Pancreas (tissue), 10 donors: ENCODE measurements around the gene KDM8. TPM values are rescaled to one million over a fixed set of nuclear protein-coding genes. Genes with fewer than 3 reads are reported as not detected.
"Not testable (repeated sequence)": the region's sequence is repeated elsewhere in the genome, so short reads cannot be mapped to it uniquely, and the experiment has no call there.

Experiments
- ATAC-seq, 4 donors: fragments of 200-7000 bp; cut with Tn5 transposase; one replicate each; pipeline versions ENCODE4 v1.8.0 to v1.9.1; 2020; ENCODE audit warnings: mild to moderate bottlenecking in 4 of 4, moderate library complexity in 4 of 4
- DNase-seq, 6 donors: peaks; one replicate each; pipeline ENCODE4 v3.0.0-alpha.2; 2020
- FAIRE-seq: peaks from 2 replicates; lab custom pipeline; 2012; peaks lifted over from hg19 to GRCh38; lab: Jason Lieb, UNC
- H3K27ac ChIP-seq, 4 donors: fragments of 200-600 bp; sonication (generic); 1 replicate in 3 of 4; 2 replicates in 1 of 4; pipeline versions ENCODE4 v1.5.0 to v1.8.0; 2020
- H3K27me3 ChIP-seq, 4 donors: fragments of 200-600 bp; one replicate each; pipeline ENCODE4 v1.8.0; 2021
- H3K36me3 ChIP-seq, 3 donors: fragments of 200-600 bp; sonication (generic) in 1 of 3; one replicate each; pipeline versions ENCODE4 v1.5.0 to v1.8.0; 2020 to 2021
- H3K4me1 ChIP-seq, 3 donors: fragments of 200-600 bp; one replicate each; pipeline ENCODE4 v1.8.0; 2021
- H3K4me3 ChIP-seq, 4 donors: fragments of 200-600 bp; sonication (generic) in 2 of 4; one replicate each; pipeline versions ENCODE4 v1.5.0 to v1.8.0; 2020 to 2021
- H3K9me3 ChIP-seq, 4 donors: fragments of 200-600 bp; one replicate each; pipeline ENCODE4 v1.8.0; 2021
- WGBS, 2 donors: extraction: QIAGEN DNeasy Blood & Tissue Kit; methylation state at CpG; one replicate each; pipeline ENCODE4 v1.1.7; 2013; 5-methylcytosine and 5-hydroxymethylcytosine counted together
- intact Hi-C, 3 donors: fragments of 100-400 bp; cut with DNase I; formaldehyde crosslinking; loops; one replicate each; pipeline versions ENCODE4 v1.11.1 to v1.14.2; 2022
- polyA plus RNA-seq, 2 donors: library from polyadenylated mRNA; stranded (reverse); fragments of 200-250 nt; gene quantifications; one replicate each; pipeline ENCODE4 v1.2.3, GENCODE V29; 2013
- total RNA-seq, 6 donors: library from RNA; stranded (reverse); fragmentation: NEBNext Ultra II Directional in 4 of 6; extraction: Animal tissue kit (Norgen Biotek cat#: 25700) in 4 of 6; gene quantifications; one replicate each; pipeline versions ENCODE4 v1.2.1 to v1.2.4, GENCODE V29; 2021 to 2023
- TF ChIP-seq, protein P1 (sequence below), 4 donors: fragments of 200-600 bp; sonication (generic) in 3 of 4; IDR thresholded peaks; one replicate each; pipeline versions ENCODE4 v1.5.0 to v1.8.0; 2021; ENCODE audit warnings: antibody characterized with exemption in 4 of 4
- donor health status: healthy with polysubstance abuse.
- donor health status: DM: no; HTN: no; CAD: no; lungs with moderate emphysema.
- donor health status: DM: no; HTN: no; CAD: no.
- donor health status: control.
- donor health status: control.
- donor health status: Bipolar disorder and iron deficiency.
- donor health status: DM: yes; HTN: yes; CAD: no.
- donor health status: DM: no; HTN: no; CAD: no.
- donor health status: DM: no; HTN: no; CAD: no.
- donor health status: DM: yes; HTN: yes; CAD: no.

Gene KDM8
- total and polyA plus RNA-seq, 8 donors: 4.7 to 17.7 (median 6.8) TPM

DNA sequence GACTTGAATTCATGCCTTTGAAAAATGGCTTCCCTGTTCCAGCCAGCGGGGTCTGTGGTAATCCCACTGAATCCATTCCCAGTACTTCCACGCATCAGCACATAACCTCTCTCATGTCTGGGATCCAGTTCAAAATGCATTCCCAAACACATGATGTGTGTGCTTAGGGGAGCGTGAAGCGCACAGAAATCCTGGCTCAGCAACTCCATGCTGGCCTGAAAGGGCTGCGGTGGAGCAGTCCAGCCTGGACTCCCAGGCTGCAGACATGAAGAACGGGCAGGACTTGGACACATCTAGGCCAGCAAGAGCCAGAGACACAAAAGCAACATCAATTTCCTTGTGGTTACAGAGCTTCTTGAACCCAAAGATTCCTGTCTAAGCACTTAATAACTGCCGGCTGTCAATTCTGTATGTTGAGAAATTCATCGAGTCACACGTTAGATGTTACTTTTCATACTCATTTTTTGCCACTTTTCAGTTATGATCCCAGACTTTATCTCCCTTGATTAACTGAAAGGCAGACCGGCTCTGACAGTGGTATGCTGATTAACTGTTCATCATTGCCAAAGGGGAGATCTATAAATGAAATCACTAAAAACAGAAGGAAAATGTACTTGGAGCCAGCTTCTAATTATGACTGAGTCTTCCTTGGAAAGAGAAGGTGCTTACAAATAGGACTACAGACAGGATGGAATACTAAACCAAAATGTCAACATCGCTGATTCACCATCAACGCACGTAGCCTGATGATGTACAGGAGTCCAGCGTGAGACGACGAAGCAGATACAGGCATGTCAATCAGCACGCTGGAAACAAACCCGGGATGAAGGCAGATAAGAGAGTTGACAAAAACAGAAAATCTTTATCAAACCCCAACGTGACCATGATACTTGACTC, 42.2 kb downstream of the KDM8 start:
- Histone ChIP-seq H3K4me3 (no peak overlapping the region), H3K27ac (no peak overlapping the region), H3K4me1 (peaks cover 0 to 4% (median 2%) of the 10 kb centered on the region in 3 donors), H3K36me3 (no peaks in the 10 kb centered on the region), H3K27me3 (no peaks in the 10 kb centered on the region), H3K9me3 (no peaks in the 10 kb centered on the region)
- ATAC-seq (peak; percentile 21 to 62 (median 54)), DNase-seq (no peak), FAIRE-seq (no peak)
- TF ChIP-seq, protein P1, sequence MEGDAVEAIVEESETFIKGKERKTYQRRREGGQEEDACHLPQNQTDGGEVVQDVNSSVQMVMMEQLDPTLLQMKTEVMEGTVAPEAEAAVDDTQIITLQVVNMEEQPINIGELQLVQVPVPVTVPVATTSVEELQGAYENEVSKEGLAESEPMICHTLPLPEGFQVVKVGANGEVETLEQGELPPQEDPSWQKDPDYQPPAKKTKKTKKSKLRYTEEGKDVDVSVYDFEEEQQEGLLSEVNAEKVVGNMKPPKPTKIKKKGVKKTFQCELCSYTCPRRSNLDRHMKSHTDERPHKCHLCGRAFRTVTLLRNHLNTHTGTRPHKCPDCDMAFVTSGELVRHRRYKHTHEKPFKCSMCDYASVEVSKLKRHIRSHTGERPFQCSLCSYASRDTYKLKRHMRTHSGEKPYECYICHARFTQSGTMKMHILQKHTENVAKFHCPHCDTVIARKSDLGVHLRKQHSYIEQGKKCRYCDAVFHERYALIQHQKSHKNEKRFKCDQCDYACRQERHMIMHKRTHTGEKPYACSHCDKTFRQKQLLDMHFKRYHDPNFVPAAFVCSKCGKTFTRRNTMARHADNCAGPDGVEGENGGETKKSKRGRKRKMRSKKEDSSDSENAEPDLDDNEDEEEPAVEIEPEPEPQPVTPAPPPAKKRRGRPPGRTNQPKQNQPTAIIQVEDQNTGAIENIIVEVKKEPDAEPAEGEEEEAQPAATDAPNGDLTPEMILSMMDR (IDR thresholded peaks at IDR 0.05): no peak
- intact Hi-C loops: no loop called here
- 76 to 79% methylated on average over 19 of the region's 19 CpGs for WGBS, 2 donors

DNA sequence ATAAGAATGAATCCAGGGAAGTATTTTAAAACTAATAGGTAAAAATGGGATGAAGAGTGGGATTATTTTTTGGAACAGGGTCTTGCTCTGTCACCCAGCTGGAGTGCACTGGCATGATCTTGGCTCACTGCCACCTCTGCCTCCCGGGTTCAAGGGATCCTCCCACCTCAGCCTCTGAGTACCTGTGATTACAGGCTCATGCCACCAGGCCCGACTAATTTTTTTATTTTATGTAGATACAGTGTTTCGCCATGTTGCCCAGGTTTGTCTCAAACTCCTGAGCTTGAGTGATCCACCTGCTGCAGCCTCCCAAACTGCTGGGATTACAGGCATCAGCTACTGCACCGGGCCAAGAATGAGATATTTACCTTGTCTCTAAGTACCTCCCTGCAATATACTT, 43.1 kb downstream of the KDM8 start:
- Histone ChIP-seq H3K36me3 (no peaks in the 10 kb centered on the region), H3K4me1 (peaks cover 0 to 4% (median 2%) of the 10 kb centered on the region in 3 donors), H3K27me3 (no peaks in the 10 kb centered on the region), H3K9me3 (no peaks in the 10 kb centered on the region), H3K27ac (peak overlapping the region in 1 of 4 donors; percentile 4), H3K4me3 (no peak overlapping the region)
- DNase-seq: no peak
- no peak for ATAC-seq
- TF ChIP-seq, protein P1 (IDR thresholded peaks at IDR 0.05): no peak
- intact Hi-C loops: no loop called here
- no peak for FAIRE-seq
- 46 to 59% methylated on average over 4 of the region's 4 CpGs for WGBS, 2 donors

DNA sequence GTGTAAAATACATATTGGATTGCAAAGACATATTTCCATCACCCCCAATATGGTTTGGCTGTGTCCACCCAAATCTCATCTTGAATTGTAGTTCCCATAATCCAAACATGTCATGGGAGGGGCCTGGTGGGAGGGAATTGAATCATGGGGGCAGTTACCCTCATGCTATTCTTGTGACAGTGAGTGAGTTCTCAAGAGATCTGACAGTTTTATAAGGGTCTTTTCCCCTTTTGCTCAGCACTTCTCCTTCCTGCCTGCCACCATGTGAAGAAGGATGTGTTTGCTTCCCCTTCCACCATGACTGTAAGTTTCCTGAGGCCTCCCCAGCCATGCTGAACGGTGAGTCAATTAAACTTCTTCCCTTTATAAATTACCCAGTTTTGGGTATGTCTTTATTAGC, 43.8 kb downstream of the KDM8 start:
- intact Hi-C loops: not testable (repeated sequence)

DNA sequence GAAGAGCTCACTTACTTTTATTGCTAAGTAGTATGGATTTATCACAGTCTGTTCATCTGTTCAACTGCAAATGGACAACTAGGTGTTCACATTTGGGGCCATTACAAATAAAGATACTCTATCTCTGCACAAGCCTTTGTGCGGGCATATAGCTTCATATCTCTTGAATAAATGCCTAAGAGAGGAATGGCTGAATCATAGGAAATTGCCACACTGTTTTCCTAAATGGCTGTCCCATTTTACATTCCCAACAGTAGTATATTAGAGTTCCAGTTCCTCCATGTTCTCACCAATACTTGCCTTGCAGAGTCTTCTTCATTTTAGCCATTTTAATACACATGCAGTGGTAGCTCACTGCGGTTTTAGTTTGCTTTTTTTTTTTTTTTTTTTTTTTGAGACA, 44.7 kb downstream of the KDM8 start:
- H3K27me3 ChIP-seq: no peaks in the 10 kb centered on the region
- TF ChIP-seq, protein P1 (IDR thresholded peaks at IDR 0.05): no peak
- H3K4me1 ChIP-seq: peaks cover 0 to 2% (median 0%) of the 10 kb centered on the region in 3 donors
- no peak overlapping the region for H3K4me3 ChIP-seq
- WGBS, 2 donors: 98 to 99% methylated on average over 2 of the region's 2 CpGs
- H3K27ac ChIP-seq: no peak overlapping the region
- FAIRE-seq (no peak), ATAC-seq (no peak), DNase-seq (no peak)
- no peaks in the 10 kb centered on the region for H3K36me3 ChIP-seq
- intact Hi-C loops: no loop called here
- no peaks in the 10 kb centered on the region for H3K9me3 ChIP-seq

More for the DNA sequence above, 43.8 kb downstream of the KDM8 start:
- not testable (repeated sequence) for H3K4me1 ChIP-seq, ATAC-seq, H3K27me3 ChIP-seq, FAIRE-seq, H3K36me3 ChIP-seq, H3K9me3 ChIP-seq, DNase-seq, H3K27ac ChIP-seq, H3K4me3 ChIP-seq
- WGBS, 2 donors: 85 to 90% methylated on average over 1 of the region's 1 CpG

DNA sequence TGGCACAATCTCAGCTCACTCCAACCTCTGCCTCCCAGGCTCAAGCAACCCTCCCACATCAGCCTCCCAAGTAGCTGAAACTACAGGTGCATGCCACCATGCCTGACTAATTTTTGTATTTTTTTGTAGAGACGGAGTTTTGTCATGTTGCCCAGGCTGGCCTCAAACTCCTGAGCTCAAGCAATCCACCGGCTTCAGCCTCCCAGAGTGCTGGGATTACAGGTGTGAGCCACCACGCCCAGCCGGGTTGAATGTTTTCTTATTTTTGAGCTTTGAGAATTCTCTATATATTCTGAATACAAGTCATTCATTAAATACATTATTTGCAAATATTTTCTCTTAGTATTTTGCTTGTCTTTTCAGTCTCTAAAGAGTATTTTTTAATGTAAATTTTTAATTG, 45.6 kb downstream of the KDM8 start:
- H3K9me3 ChIP-seq, ATAC-seq, H3K4me1 ChIP-seq, H3K4me3 ChIP-seq, intact Hi-C loops, H3K27ac ChIP-seq, DNase-seq, H3K36me3 ChIP-seq, FAIRE-seq, H3K27me3 ChIP-seq: not testable (repeated sequence)
- WGBS, 2 donors: 97 to 99% methylated on average over 4 of the region's 4 CpGs
